ENCODE data around the gene TARS2.

DNA sequence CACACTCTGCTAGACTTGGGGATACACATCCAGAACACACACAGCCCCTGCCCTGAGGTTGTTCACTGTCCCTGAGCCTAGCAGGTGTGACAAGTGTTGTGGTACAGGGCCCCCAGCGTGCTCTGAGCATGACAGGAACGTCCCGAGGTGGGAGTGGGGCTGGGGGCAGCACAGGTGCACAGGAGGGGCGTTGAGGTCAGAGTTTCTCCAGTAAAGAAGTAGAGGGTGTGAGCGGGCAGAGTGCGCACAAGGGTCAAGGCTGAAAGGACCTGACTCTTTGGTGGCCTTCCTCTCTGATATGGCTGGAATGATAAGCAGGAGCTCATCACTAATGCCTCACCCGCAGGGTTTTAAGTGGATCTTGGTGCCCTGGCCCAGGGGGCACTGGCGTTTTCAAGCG lies 27.0 kb downstream of the TARS2 start:
- TF ChIP-seq, protein P1, sequence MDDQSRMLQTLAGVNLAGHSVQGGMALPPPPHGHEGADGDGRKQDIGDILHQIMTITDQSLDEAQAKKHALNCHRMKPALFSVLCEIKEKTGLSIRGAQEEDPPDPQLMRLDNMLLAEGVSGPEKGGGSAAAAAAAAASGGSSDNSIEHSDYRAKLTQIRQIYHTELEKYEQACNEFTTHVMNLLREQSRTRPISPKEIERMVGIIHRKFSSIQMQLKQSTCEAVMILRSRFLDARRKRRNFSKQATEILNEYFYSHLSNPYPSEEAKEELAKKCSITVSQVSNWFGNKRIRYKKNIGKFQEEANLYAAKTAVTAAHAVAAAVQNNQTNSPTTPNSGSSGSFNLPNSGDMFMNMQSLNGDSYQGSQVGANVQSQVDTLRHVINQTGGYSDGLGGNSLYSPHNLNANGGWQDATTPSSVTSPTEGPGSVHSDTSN (CRISPR knock-in tag; IDR thresholded peaks at IDR 0.05; ENCODE audit: borderline replicate concordance), result no peak
- no peak for TF ChIP-seq GZF1 (CRISPR knock-in tag; IDR thresholded peaks at IDR 0.05)
- TF ChIP-seq, protein P2, sequence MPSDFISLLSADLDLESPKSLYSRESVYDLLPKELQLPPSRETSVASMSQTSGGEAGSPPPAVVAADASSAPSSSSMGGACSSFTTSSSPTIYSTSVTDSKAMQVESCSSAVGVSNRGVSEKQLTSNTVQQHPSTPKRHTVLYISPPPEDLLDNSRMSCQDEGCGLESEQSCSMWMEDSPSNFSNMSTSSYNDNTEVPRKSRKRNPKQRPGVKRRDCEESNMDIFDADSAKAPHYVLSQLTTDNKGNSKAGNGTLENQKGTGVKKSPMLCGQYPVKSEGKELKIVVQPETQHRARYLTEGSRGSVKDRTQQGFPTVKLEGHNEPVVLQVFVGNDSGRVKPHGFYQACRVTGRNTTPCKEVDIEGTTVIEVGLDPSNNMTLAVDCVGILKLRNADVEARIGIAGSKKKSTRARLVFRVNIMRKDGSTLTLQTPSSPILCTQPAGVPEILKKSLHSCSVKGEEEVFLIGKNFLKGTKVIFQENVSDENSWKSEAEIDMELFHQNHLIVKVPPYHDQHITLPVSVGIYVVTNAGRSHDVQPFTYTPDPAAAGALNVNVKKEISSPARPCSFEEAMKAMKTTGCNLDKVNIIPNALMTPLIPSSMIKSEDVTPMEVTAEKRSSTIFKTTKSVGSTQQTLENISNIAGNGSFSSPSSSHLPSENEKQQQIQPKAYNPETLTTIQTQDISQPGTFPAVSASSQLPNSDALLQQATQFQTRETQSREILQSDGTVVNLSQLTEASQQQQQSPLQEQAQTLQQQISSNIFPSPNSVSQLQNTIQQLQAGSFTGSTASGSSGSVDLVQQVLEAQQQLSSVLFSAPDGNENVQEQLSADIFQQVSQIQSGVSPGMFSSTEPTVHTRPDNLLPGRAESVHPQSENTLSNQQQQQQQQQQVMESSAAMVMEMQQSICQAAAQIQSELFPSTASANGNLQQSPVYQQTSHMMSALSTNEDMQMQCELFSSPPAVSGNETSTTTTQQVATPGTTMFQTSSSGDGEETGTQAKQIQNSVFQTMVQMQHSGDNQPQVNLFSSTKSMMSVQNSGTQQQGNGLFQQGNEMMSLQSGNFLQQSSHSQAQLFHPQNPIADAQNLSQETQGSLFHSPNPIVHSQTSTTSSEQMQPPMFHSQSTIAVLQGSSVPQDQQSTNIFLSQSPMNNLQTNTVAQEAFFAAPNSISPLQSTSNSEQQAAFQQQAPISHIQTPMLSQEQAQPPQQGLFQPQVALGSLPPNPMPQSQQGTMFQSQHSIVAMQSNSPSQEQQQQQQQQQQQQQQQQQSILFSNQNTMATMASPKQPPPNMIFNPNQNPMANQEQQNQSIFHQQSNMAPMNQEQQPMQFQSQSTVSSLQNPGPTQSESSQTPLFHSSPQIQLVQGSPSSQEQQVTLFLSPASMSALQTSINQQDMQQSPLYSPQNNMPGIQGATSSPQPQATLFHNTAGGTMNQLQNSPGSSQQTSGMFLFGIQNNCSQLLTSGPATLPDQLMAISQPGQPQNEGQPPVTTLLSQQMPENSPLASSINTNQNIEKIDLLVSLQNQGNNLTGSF (CRISPR knock-in tag; IDR thresholded peaks at IDR 0.05), result no peak
- TF ChIP-seq CHCHD3 (CRISPR knock-in tag; IDR thresholded peaks at IDR 0.05), result no peak
- no peak for TF ChIP-seq MAFK (conservative IDR thresholded peaks at IDR 0.05 in 1 of 2, IDR thresholded peaks at IDR 0.05 in 1 of 2; ENCODE audit: low read length in 2 of 2)
- TF ChIP-seq RAD51 (IDR thresholded peaks at IDR 0.05; ENCODE audit: borderline replicate concordance), result no peak
- TF ChIP-seq, protein P3, sequence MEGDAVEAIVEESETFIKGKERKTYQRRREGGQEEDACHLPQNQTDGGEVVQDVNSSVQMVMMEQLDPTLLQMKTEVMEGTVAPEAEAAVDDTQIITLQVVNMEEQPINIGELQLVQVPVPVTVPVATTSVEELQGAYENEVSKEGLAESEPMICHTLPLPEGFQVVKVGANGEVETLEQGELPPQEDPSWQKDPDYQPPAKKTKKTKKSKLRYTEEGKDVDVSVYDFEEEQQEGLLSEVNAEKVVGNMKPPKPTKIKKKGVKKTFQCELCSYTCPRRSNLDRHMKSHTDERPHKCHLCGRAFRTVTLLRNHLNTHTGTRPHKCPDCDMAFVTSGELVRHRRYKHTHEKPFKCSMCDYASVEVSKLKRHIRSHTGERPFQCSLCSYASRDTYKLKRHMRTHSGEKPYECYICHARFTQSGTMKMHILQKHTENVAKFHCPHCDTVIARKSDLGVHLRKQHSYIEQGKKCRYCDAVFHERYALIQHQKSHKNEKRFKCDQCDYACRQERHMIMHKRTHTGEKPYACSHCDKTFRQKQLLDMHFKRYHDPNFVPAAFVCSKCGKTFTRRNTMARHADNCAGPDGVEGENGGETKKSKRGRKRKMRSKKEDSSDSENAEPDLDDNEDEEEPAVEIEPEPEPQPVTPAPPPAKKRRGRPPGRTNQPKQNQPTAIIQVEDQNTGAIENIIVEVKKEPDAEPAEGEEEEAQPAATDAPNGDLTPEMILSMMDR (CRISPR knock-in tag; IDR thresholded peaks at IDR 0.05), result no peak
- no peak for TF ChIP-seq KAT7 (CRISPR knock-in tag; IDR thresholded peaks at IDR 0.05; ENCODE audit: borderline replicate concordance)
- no peak for TF ChIP-seq ZNF780A (CRISPR knock-in tag; IDR thresholded peaks at IDR 0.05)
- no peak for TF ChIP-seq ZNF484 (CRISPR knock-in tag; IDR thresholded peaks at IDR 0.05; ENCODE audit: borderline replicate concordance, low read depth)
- TF ChIP-seq MTF1 (CRISPR knock-in tag; IDR thresholded peaks at IDR 0.05), result no peak
